Measurements from ENCODE around the gene INMT.

DNA sequence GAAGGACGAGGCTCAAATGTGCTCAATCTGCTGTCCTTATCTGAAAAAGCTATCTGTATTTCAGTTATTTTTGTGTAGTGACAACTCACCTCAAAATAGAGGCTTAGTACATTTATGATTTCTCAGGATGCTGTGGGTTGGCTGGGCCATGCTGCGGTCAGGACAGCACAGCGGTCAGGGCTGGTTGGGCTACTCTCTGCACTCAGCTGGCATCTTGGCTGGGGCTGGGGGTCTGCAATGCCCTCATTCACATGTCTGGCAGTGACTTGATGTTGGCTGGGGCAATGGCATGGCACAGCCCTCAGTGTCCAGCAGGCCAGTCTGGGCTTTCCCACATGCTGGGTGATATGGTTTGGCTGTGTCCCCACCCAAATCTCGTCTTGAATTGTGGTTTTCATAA, 15.6 kb upstream of the INMT start:
- TF ChIP-seq EZH2 (optimal IDR thresholded peaks at IDR 0.05; ENCODE audit: low read depth, low read length), result no peak
- TF ChIP-seq, protein P1, sequence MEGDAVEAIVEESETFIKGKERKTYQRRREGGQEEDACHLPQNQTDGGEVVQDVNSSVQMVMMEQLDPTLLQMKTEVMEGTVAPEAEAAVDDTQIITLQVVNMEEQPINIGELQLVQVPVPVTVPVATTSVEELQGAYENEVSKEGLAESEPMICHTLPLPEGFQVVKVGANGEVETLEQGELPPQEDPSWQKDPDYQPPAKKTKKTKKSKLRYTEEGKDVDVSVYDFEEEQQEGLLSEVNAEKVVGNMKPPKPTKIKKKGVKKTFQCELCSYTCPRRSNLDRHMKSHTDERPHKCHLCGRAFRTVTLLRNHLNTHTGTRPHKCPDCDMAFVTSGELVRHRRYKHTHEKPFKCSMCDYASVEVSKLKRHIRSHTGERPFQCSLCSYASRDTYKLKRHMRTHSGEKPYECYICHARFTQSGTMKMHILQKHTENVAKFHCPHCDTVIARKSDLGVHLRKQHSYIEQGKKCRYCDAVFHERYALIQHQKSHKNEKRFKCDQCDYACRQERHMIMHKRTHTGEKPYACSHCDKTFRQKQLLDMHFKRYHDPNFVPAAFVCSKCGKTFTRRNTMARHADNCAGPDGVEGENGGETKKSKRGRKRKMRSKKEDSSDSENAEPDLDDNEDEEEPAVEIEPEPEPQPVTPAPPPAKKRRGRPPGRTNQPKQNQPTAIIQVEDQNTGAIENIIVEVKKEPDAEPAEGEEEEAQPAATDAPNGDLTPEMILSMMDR (IDR thresholded peaks at IDR 0.05; ENCODE audit: low read length), result no peak
